Transverse colon (tissue), 4 donors: ENCODE data around the gene ZNF740. TPM values are rescaled to one million over a fixed set of nuclear protein-coding genes. Genes with fewer than 3 reads are reported as not detected.

Source experiments
- DNase-seq: peaks from one replicate; pipeline ENCODE4 v3.0.0-alpha.2; 2019
- H3K27ac ChIP-seq, 4 donors: fragments of 200-600 bp; sonication (generic); 2 replicates each; pipeline ENCODE4 v1.5.1; 2016 to 2018; ENCODE audit warnings: inconsistent platforms in 4 of 4
- H3K27me3 ChIP-seq: fragments of 200-600 bp; sonication (generic); 2 replicates; pipeline ENCODE4 v1.5.1; 2017; ENCODE audit warnings: inconsistent platforms
- H3K36me3 ChIP-seq, 4 donors: fragments of 200-600 bp; sonication (generic); 2 replicates each; pipeline ENCODE4 v1.5.1; 2017 to 2019; ENCODE audit warnings: inconsistent platforms in 4 of 4
- H3K4me1 ChIP-seq, 4 donors: fragments of 200-600 bp; sonication (generic); 2 replicates each; pipeline ENCODE4 v1.5.1; 2017 to 2020; ENCODE audit warnings: inconsistent platforms in 4 of 4
- H3K4me3 ChIP-seq, 4 donors: fragments of 200-600 bp; sonication (generic); 1 replicate in 1 of 4; 2 replicates in 3 of 4; pipeline versions ENCODE4 v1.5.1 to v1.6.1; 2017 to 2019; ENCODE audit warnings: inconsistent platforms in 4 of 4
- H3K9me3 ChIP-seq, 2 donors: fragments of 200-600 bp; sonication (generic); 2 replicates each; pipeline ENCODE4 v1.5.1; 2017 to 2019; ENCODE audit warnings: inconsistent platforms in 2 of 2
- EP300 ChIP-seq: sonication (generic); formaldehyde crosslinking; IDR thresholded peaks from one replicate; pipeline ENCODE4 v1.6.1; 2017; ENCODE audit warnings: antibody characterized with exemption, low read depth
- POLR2A ChIP-seq: fragments of 450-650 bp; IDR thresholded peaks from one replicate; pipeline ENCODE4 v1.6.1; 2016; ENCODE audit warnings: antibody characterized with exemption, mild to moderate bottlenecking, moderate library complexity
- POLR2AphosphoS5 ChIP-seq, 3 donors: sonication (generic); formaldehyde crosslinking; IDR thresholded peaks; one replicate each; pipeline ENCODE4 v1.6.1; 2016; ENCODE audit warnings: antibody characterized with exemption in 3 of 3
- WGBS, 2 donors: methylation state at CpG; one replicate each; pipeline ENCODE4 v1.1.5; 2018; ENCODE audit warnings: low coverage in 1 of 2; 5-methylcytosine and 5-hydroxymethylcytosine counted together
- in situ Hi-C, 4 donors: fragments of 200-750 bp; cut with MboI; loops; one replicate each; pipeline versions ENCODE4 v1.15.0 to v1.15.1; 2017; ENCODE audit warnings: low sequenced_read_pairs in 3 of 4, low pct_ligation_motif_present in 1 of 4, low pct_unique_long_range_greater_than_20kb in 1 of 4
- intact Hi-C: fragments of 100-400 bp; cut with DNase I; formaldehyde crosslinking; loops from one replicate; pipeline ENCODE4 v1.15.1; 2023; ENCODE audit warnings: low total_unique reads
- total RNA-seq, 4 donors: library from RNA; depleted of rRNA; stranded (reverse); fragments of >200 nt; gene quantifications; one replicate each; pipeline ENCODE4 v1.1.0, GENCODE V29; 2016
- TF ChIP-seq, protein P1 (sequence below), 5 experiments: fragments of 200-600 bp in 3 of 5; fragments of 450-650 bp in 2 of 5; sonication (generic) in 3 of 5; IDR thresholded peaks; 1 replicate in 2 of 5; 2 replicates in 3 of 5; pipeline ENCODE4 v1.5.1; 2016 to 2017; ENCODE audit warnings: antibody characterized with exemption in 5 of 5, inconsistent platforms in 3 of 5, mild to moderate bottlenecking in 2 of 5, moderate library complexity in 1 of 5

ZNF740 gene
- total RNA-seq, 4 donors from 2014 or later: 9.7 to 21.9 (median 16.3) TPM

DNA sequence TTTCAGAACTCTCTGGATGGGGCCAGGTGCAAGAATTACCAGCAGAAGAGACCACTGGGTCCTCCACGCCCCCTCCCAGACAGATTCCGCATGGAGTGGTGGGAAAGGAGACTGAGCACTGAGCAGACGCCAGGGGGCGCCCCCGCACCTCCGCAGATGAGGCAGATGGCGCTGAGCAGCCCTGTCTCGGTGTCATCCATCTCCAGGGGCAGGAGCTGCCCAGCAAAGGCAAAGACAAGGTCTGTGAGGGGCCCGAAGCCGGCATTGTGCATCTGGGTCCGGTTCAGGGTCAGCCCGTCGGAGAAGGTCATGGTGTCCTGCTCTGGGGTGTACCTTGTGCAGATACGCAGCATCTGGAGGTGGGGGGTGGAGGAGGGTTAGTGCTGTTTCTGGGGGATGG, 32.8 kb downstream of the ZNF740 start:
- in situ Hi-C loops (loop anchor here in 3 of 4 donors (5.0 to 10.0 kb wide), 2 partner anchors 69 to 71 kb away; no protein-coding TSS in a partner anchor), intact Hi-C loops (no loop called here)
- Histone ChIP-seq H3K36me3 (peaks cover 0 to 9% (median 0%) of the 10 kb centered on the region in 4 donors), H3K27me3 (no peaks in the 10 kb centered on the region), H3K4me1 (peaks cover 20 to 40% (median 22%) of the 10 kb centered on the region in 4 donors), H3K4me3 (no peak overlapping the region), H3K27ac (peak overlapping the region in 1 of 4 donors; percentile 4), H3K9me3 (no peaks in the 10 kb centered on the region)
- TF ChIP-seq POLR2AphosphoS5 (IDR thresholded peaks at IDR 0.05) (peak in 1 of 3 donors; percentile 11), POLR2A (no peak), EP300 (no peak)
- TF ChIP-seq, protein P1, sequence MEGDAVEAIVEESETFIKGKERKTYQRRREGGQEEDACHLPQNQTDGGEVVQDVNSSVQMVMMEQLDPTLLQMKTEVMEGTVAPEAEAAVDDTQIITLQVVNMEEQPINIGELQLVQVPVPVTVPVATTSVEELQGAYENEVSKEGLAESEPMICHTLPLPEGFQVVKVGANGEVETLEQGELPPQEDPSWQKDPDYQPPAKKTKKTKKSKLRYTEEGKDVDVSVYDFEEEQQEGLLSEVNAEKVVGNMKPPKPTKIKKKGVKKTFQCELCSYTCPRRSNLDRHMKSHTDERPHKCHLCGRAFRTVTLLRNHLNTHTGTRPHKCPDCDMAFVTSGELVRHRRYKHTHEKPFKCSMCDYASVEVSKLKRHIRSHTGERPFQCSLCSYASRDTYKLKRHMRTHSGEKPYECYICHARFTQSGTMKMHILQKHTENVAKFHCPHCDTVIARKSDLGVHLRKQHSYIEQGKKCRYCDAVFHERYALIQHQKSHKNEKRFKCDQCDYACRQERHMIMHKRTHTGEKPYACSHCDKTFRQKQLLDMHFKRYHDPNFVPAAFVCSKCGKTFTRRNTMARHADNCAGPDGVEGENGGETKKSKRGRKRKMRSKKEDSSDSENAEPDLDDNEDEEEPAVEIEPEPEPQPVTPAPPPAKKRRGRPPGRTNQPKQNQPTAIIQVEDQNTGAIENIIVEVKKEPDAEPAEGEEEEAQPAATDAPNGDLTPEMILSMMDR (IDR thresholded peaks at IDR 0.05): peak; percentile 92 to 97 (median 95)
- peak; percentile 87 for DNase-seq
- 9% methylated on average over 14 of the region's 14 CpGs; no CpG with 5 or more reads in 1 of the 2 donors for WGBS, 2 donors

DNA sequence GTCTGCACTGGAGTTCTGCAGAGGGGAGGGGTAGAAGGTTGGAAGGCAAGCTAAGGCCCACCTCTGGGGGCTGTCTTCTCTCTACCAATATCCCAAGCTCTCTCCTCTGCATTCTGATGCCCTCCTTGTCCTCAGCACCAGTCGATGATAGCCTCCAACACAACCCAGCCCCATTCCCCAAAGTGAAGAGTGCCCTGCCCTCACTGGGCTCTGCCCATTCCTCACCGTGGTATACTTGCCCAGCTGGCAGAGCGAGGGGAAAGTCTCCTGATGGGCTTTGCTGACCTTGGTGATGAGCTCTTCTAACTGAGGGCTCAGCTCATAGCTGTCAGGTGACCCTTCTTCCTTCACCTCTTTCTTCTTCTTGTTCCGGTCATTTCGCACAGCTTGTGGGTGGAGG, 33.7 kb downstream of the ZNF740 start:
- intact Hi-C loops: no loop called here
- Histone ChIP-seq H3K4me3 (no peak overlapping the region), H3K9me3 (no peaks in the 10 kb centered on the region), H3K4me1 (peaks cover 24 to 40% (median 26%) of the 10 kb centered on the region in 4 donors), H3K27ac (peak overlapping the region in 1 of 4 donors; percentile 4), H3K27me3 (no peaks in the 10 kb centered on the region), H3K36me3 (peaks cover 0 to 9% (median 0%) of the 10 kb centered on the region in 4 donors)
- in situ Hi-C loops: loop anchor here in 3 of 4 donors (5.0 to 10.0 kb wide), 2 partner anchors 68 to 71 kb away; no protein-coding TSS in a partner anchor
- TF ChIP-seq POLR2AphosphoS5 (IDR thresholded peaks at IDR 0.05) (no peak), POLR2A (no peak), EP300 (no peak)
- TF ChIP-seq, protein P1 (IDR thresholded peaks at IDR 0.05): no peak
- WGBS, 2 donors: 88 to 100% methylated on average over 1 to 5 of the region's 5 CpGs
- DNase-seq: no peak

DNA sequence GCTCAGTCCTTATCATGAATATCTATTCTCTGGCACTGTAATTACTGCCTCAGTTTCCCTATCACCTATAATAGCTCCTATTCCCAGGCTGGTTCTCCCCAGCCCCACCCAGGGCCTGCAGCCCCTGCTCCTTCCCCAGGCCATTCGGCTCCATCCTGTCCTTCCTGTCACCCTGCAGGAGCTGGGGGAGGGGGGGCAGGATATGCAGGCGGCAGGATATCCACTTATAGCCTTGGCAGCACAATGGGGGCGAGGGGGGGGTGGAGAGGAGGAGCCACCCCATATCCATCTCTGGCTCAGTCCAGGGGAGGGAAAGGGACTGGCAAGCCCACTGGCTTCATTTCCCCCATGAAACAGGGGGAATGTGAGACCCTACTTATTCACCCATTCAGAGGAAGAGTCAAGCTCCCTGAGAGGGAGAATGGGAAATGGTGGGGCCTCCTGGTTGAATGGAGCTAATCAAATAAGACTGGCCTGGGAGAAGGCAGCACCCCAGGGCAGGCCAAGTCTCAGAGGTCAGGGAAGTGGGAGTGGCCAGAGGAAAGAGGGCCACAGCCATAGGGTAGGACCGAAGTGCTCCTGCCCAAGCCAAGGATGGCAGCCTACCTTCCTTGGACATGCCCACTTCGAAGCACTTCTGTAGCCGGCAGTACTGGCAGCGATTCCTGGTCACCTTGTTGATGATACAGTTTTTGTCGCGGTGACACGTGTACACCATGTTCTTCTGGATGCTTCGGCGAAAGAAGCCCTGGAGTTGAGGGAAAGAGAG, 34.3 kb downstream of the ZNF740 start:
- DNase-seq: no peak
- TF ChIP-seq, protein P1 (IDR thresholded peaks at IDR 0.05): no peak
- TF ChIP-seq POLR2A (no peak), POLR2AphosphoS5 (IDR thresholded peaks at IDR 0.05) (no peak), EP300 (no peak)
- H3K4me1 ChIP-seq: peaks cover 24 to 42% (median 30%) of the 10 kb centered on the region in 4 donors
- WGBS, 2 donors: 83% methylated on average over 12 of the region's 12 CpGs; no CpG with 5 or more reads in 1 of the 2 donors
- intact Hi-C loops (loop anchor here (5.0 kb wide), 1 partner anchor 72 kb away; no protein-coding TSS in a partner anchor), in situ Hi-C loops (loop anchor here in 3 of 4 donors (5.0 to 10.0 kb wide), 2 partner anchors 67 to 70 kb away; no protein-coding TSS in a partner anchor)
- H3K27me3 ChIP-seq: no peaks in the 10 kb centered on the region
- peak overlapping the region in 1 of 4 donors; percentile 4 for H3K27ac ChIP-seq
- H3K4me3 ChIP-seq: no peak overlapping the region
- no peaks in the 10 kb centered on the region for H3K9me3 ChIP-seq
- H3K36me3 ChIP-seq: peaks cover 0 to 9% (median 0%) of the 10 kb centered on the region in 4 donors

DNA sequence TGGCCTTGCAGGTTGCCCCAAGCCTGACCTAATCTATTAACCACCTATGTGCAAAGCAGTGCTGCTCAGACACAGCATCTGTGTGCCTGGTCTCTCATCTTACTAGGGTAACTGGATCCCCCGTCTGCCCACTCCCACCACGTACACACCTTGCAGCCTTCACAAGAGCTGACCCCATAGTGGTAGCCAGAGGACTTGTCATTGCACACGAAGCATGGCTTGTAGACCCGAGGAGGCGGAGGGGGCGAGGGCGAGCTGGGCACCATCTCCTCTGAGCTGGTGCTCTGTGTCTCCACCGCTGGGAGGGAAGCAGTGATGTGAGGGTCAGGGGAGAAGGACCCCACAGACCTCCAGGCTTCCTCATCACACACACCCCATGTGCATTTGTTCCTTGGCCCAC, 35.0 kb downstream of the ZNF740 start:
- WGBS, 2 donors: 92% methylated on average over 8 of the region's 8 CpGs; no CpG with 5 or more reads in 1 of the 2 donors
- H3K4me1 ChIP-seq: peaks cover 24 to 42% (median 30%) of the 10 kb centered on the region in 4 donors
- peaks cover 0 to 9% (median 0%) of the 10 kb centered on the region in 4 donors for H3K36me3 ChIP-seq
- H3K27ac ChIP-seq: peak overlapping the region in 1 of 4 donors; percentile 4
- no peak overlapping the region for H3K4me3 ChIP-seq
- DNase-seq: no peak
- intact Hi-C loops (loop anchor here (5.0 kb wide), 1 partner anchor 72 kb away; no protein-coding TSS in a partner anchor), in situ Hi-C loops (loop anchor here in 2 of 4 donors (10.0 kb wide), 1 partner anchor 69 kb away; no protein-coding TSS in a partner anchor)
- H3K9me3 ChIP-seq: no peaks in the 10 kb centered on the region
- no peaks in the 10 kb centered on the region for H3K27me3 ChIP-seq
- no peak for TF ChIP-seq POLR2A
- TF ChIP-seq, protein P1 (IDR thresholded peaks at IDR 0.05): no peak
